IMR-90 (cell line): ENCODE measurements around the gene NEUROD6. TPM values are rescaled to one million over a fixed set of nuclear protein-coding genes. Genes with fewer than 3 reads are reported as not detected.

Experiments used
- ATAC-seq: fragments of 200-7000 bp; cut with Tn5 transposase; 2 replicates; pipeline ENCODE4 v1.9.1; 2020; ENCODE audit warnings: low read depth, mild to moderate bottlenecking, moderate library complexity
- BruUV-seq: library from RNA; stranded (reverse); fragments of 400-500 nt; replicated peaks from 2 replicates; lab custom pipeline; 2021; lab: Mats Ljungman, UMichigan
- CTCF ChIA-PET: fragments of 300-600 bp; formaldehyde crosslinking; extraction: SDS; loops from one replicate; lab custom pipeline; 2021; ENCODE audit warnings: antibody characterized with exemption; lab: Yijun Ruan, JAX
- POLR2A ChIA-PET: fragments of 300-600 bp; sonication (Branson Sonifier 250); formaldehyde crosslinking; loops from one replicate; lab custom pipeline; 2022; ENCODE audit warnings: antibody characterized with exemption; ENCODE audit not compliant: unreplicated experiment; lab: Charles Lee
- DNase-seq: peaks from one replicate; pipeline ENCODE4 v3.0.0; 2013
- H2AFZ ChIP-seq: replicated peaks from 2 replicates; pipeline ENCODE3; 2013; ENCODE audit warnings: low read length, mild to moderate bottlenecking; ENCODE audit not compliant: poor library complexity
- H2AK5ac ChIP-seq: 2 replicates; pipeline ENCODE4 v1.6.1; 2013; ENCODE audit warnings: low read depth, low read length, inconsistent platforms
- H2AK9ac ChIP-seq: replicated peaks from 2 replicates; pipeline ENCODE3; 2013; ENCODE audit warnings: mild to moderate bottlenecking, low read depth, low read length, moderate library complexity; ENCODE audit not compliant: poor library complexity
- H2BK120ac ChIP-seq: 2 replicates; pipeline ENCODE4 v1.6.1; 2013; ENCODE audit warnings: low read depth, low read length, inconsistent platforms
- H2BK15ac ChIP-seq: 3 replicates; pipeline ENCODE4 v1.6.1; 2013; ENCODE audit warnings: low read depth, low read length, inconsistent platforms
- H2BK20ac ChIP-seq: 2 replicates; pipeline ENCODE4 v1.6.1; 2013; ENCODE audit warnings: low read depth, mild to moderate bottlenecking, inconsistent platforms, low read length, moderate library complexity
- H2BK5ac ChIP-seq: 2 replicates; pipeline ENCODE4 v1.6.1; 2013; ENCODE audit warnings: mild to moderate bottlenecking, low read depth, low read length, inconsistent platforms; ENCODE audit not compliant: poor library complexity, severe bottlenecking
- H3K14ac ChIP-seq: replicated peaks from 2 replicates; pipeline ENCODE4 v1.6.1; 2013; ENCODE audit warnings: low read depth, low read length, inconsistent platforms
- H3K18ac ChIP-seq: 2 replicates; pipeline ENCODE4 v1.6.1; 2013; ENCODE audit warnings: low read depth, low read length, control low read depth
- H3K23ac ChIP-seq: 2 replicates; pipeline ENCODE4 v1.6.1; 2013; ENCODE audit warnings: low read depth, low read length, inconsistent platforms
- H3K27ac ChIP-seq: 2 replicates; pipeline ENCODE4 v1.5.1; 2013; ENCODE audit warnings: mild to moderate bottlenecking, control low read depth, low read length; ENCODE audit not compliant: insufficient read depth
- H3K27me3 ChIP-seq: 2 replicates; pipeline ENCODE4 v1.6.1; 2013; ENCODE audit warnings: low read length; ENCODE audit not compliant: control insufficient read depth, insufficient read depth
- H3K36me3 ChIP-seq: 2 replicates; pipeline ENCODE4 v1.6.1; 2013; ENCODE audit warnings: low read length, mixed read lengths; ENCODE audit not compliant: control insufficient read depth, insufficient read depth
- H3K4ac ChIP-seq: 2 replicates; pipeline ENCODE4 v1.6.1; 2013; ENCODE audit warnings: low read depth, low read length, inconsistent platforms
- H3K4me1 ChIP-seq: 2 replicates; pipeline ENCODE4 v1.6.1; 2013; ENCODE audit warnings: low read length, mixed read lengths; ENCODE audit not compliant: control insufficient read depth, insufficient read depth
- H3K4me2 ChIP-seq: 2 replicates; pipeline ENCODE4 v1.6.1; 2013; ENCODE audit warnings: low read depth, mild to moderate bottlenecking, control low read depth, low read length, moderate library complexity
- H3K4me3 ChIP-seq: 2 replicates; pipeline ENCODE4 v1.5.1; 2013; ENCODE audit warnings: low read depth, mild to moderate bottlenecking, control low read depth, low read length, moderate library complexity; ENCODE audit not compliant: insufficient read depth
- H3K56ac ChIP-seq: 2 replicates; pipeline ENCODE4 v1.6.1; 2013; ENCODE audit warnings: low read length, inconsistent platforms; ENCODE audit not compliant: insufficient read depth; ENCODE audit errors: extremely low read depth
- H3K79me1 ChIP-seq, 2 experiments: 2 replicates each; pipeline ENCODE4 v1.6.1; 2013; ENCODE audit warnings: low read length in 2 of 2, inconsistent platforms in 1 of 2, low read depth in 1 of 2
- H3K9ac ChIP-seq: 2 replicates; pipeline ENCODE4 v1.6.1; 2013; ENCODE audit warnings: low read depth, low read length, control low read depth
- H3K9me1 ChIP-seq: 2 replicates; pipeline ENCODE4 v1.6.1; 2013; ENCODE audit warnings: low read length, inconsistent platforms; ENCODE audit not compliant: insufficient read depth
- H3K9me3 ChIP-seq: 2 replicates; pipeline ENCODE4 v1.6.1; 2013; ENCODE audit warnings: low read length; ENCODE audit not compliant: control insufficient read depth, insufficient read depth
- H4K20me1 ChIP-seq: 2 replicates; pipeline ENCODE4 v1.6.1; 2013; ENCODE audit warnings: low read length, inconsistent platforms; ENCODE audit not compliant: insufficient read depth
- H4K5ac ChIP-seq: 2 replicates; pipeline ENCODE4 v1.6.1; 2013; ENCODE audit warnings: mild to moderate bottlenecking, low read depth, low read length, control low read depth
- H4K8ac ChIP-seq, 2 experiments: 2 replicates each; pipeline ENCODE4 v1.6.1; 2013; ENCODE audit warnings: low read depth in 2 of 2, low read length in 2 of 2, control low read depth in 1 of 2, inconsistent platforms in 1 of 2
- H4K91ac ChIP-seq: 2 replicates; pipeline ENCODE4 v1.6.1; 2013; ENCODE audit warnings: low read depth, low read length, inconsistent platforms; ENCODE audit not compliant: insufficient read depth
- CEBPB ChIP-seq: IDR thresholded peaks from 2 replicates; pipeline ENCODE4 v1.6.1; 2012; ENCODE audit warnings: low read depth, low read length, improper control_type of control experiment
- CHD1 ChIP-seq: IDR thresholded peaks from 2 replicates; pipeline ENCODE4 v1.6.1; 2012; ENCODE audit warnings: low read depth, low read length, improper control_type of control experiment
- ELK1 ChIP-seq: fragments of 150-350 bp; IDR thresholded peaks from 2 replicates; pipeline ENCODE4 v1.6.1; 2016; ENCODE audit warnings: low read depth, mild to moderate bottlenecking, low read length, moderate library complexity, borderline replicate concordance
- MAZ ChIP-seq: IDR thresholded peaks from 2 replicates; pipeline ENCODE4 v1.6.1; 2012; ENCODE audit warnings: low read depth, mild to moderate bottlenecking, low read length, improper control_type of control experiment, moderate library complexity, borderline replicate concordance
- MXI1 ChIP-seq: IDR thresholded peaks from 2 replicates; pipeline ENCODE4 v1.6.1; 2012; ENCODE audit warnings: low read depth, mild to moderate bottlenecking, low read length, moderate library complexity, borderline replicate concordance
- NFE2L2 ChIP-seq: fragments of 150-350 bp; IDR thresholded peaks from 2 replicates; pipeline ENCODE4 v1.6.1; 2016; ENCODE audit warnings: low read depth, mild to moderate bottlenecking, low read length
- RCOR1 ChIP-seq: IDR thresholded peaks from 2 replicates; pipeline ENCODE4 v1.6.1; 2012; ENCODE audit warnings: mild to moderate bottlenecking, low read length, improper control_type of control experiment; ENCODE audit not compliant: insufficient replicate concordance
- WGBS, 2 experiments: methylation state at CpG; one replicate each; pipeline versions ENCODE4 v1.1.5 to v1.1.7; 2013; ENCODE audit warnings: missing lambda C conversion rate in 2 of 2; ENCODE audit not compliant: insufficient read length in 1 of 2; ENCODE audit errors: extremely low coverage in 2 of 2; 5-methylcytosine and 5-hydroxymethylcytosine counted together
- dilution Hi-C: fragments of 300-500 bp; cut with HindIII; formaldehyde crosslinking; loops from one replicate; pipeline ENCODE4 v1.14.3; 2018; ENCODE audit warnings: low sequenced_read_pairs; ENCODE audit not compliant: unreplicated experiment
- in situ Hi-C: fragments of 300-500 bp; cut with MboI; formaldehyde crosslinking; loops from 3 replicates; pipeline ENCODE4 v1.14.3; 2019; ENCODE audit warnings: low sequenced_read_pairs, inconsistent platforms, mixed read lengths
- intact Hi-C: fragments of 100-400 bp; cut with micrococcal nuclease; formaldehyde crosslinking; loops from 2 replicates; pipeline ENCODE4 v1.10.0; 2022
- polyA plus RNA-seq, 3 experiments: library from polyadenylated mRNA; depleted of rRNA; stranded (reverse); fragments of >200 nt; gene quantifications; 2 replicates each; pipeline ENCODE4 v1.2.3, GENCODE V29; 2012; ENCODE audit warnings: low replicate concordance in 1 of 3
- total RNA-seq: library from RNA; depleted of rRNA; stranded (reverse); fragments of >200 nt; gene quantifications from 2 replicates; pipeline ENCODE4 v1.2.3, GENCODE V29; 2012

Gene NEUROD6
- total and polyA plus RNA-seq, 2 of the 4 experiments (the other 2 are of a cell fraction), result not detected

DNA sequence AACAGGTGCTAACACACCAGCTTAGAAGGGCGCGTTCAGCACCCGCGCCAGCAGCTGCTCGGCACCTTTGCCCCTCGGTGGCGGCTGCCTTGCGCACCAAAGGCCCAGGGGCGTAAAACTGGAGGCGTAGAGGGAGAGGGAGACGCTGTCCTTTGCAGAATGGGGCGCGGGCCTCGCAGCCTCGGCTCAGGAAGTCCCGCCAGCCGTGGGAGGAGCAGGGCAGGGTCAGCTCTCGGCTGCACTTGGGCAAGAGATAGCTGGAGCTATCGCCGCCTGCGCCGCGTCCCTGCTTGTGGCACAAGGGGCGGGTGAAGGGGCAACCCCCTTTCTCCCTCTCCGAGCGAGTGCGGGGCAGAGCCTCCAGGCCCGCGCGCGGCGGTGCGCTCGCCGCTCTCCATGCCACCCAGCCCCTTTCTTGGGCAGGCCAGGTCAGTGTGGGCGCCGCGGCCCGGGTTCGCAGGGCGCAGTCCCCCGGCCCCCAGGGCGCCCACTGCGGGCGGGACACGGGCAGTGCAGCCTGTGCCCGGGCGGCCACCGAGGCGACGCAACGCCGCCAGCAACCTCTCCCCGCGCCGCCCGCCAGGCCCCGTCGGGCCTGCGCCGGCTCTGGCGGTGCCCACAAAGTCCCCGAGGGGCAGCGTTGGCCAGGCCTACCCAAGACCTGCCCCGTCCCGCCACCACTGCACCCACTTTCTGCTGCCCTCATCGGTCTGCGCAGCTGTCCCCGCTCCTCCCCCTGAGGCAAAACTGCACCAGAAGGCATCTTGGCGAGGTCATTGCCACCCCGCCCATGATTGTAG is 4.1 kb downstream of the NEUROD6 start:
- Histone ChIP-seq H4K8ac (no peak overlapping the region), H2BK5ac (no peak overlapping the region), H2BK20ac (no peak overlapping the region), H3K27ac (no peak overlapping the region), H3K36me3 (no peaks in the 10 kb centered on the region), H3K14ac (no peak overlapping the region), H2BK15ac (no peak overlapping the region), H3K9ac (no peak overlapping the region), H3K4me3 (no peak overlapping the region), H3K9me1 (no peaks in the 10 kb centered on the region), H3K56ac (no peak overlapping the region), H4K20me1 (no peaks in the 10 kb centered on the region), H3K27me3 (peaks cover 2% of the 10 kb centered on the region; the same call in 1 of the 2 replicates), H3K18ac (no peak overlapping the region), H3K4ac (no peak overlapping the region), H4K5ac (no peak overlapping the region), H3K9me3 (no peaks in the 10 kb centered on the region), H2AK5ac (no peak overlapping the region), H4K91ac (no peak overlapping the region), H3K4me1 (no peaks in the 10 kb centered on the region), H3K79me1 (no peaks in the 10 kb centered on the region), H2AK9ac (no peak overlapping the region), H2BK120ac (no peak overlapping the region), H3K23ac (no peak overlapping the region), H2AFZ (no peak overlapping the region), H3K4me2 (no peak overlapping the region)
- ChIA-PET POLR2A (no interaction called here), CTCF (no interaction called here)
- dilution Hi-C loops, result no loop called here
- no peak for ATAC-seq
- intact Hi-C loops, result no loop called here
- DNase-seq, result no peak
- BruUV-seq, result no TSS peak
- in situ Hi-C loops, result no loop called here
- TF ChIP-seq MAZ, result no peak
- no peak for TF ChIP-seq ELK1
- TF ChIP-seq MXI1, result no peak
- no peak for TF ChIP-seq RCOR1
- no peak for TF ChIP-seq NFE2L2
- TF ChIP-seq CEBPB, result no peak
- TF ChIP-seq CHD1, result no peak
- 13% methylated on average over 10 of the region's 71 CpGs; no CpG with 5 or more reads in 1 of the 2 experiments for WGBS, 2 experiments
